HEK293 (cell line): ENCODE data around the gene CAMK2N2.

Source experiments
- BCL6B ChIP-seq: fragments of 450-650 bp; formaldehyde crosslinking; IDR thresholded peaks from 2 replicates; pipeline ENCODE4 v1.5.1; 2017; ENCODE audit warnings: missing biosample characterization, missing genetic modification characterization
- KLF10 ChIP-seq: fragments of 450-650 bp; IDR thresholded peaks from 2 replicates; pipeline ENCODE4 v1.5.1; 2018; ENCODE audit warnings: missing biosample characterization, mild to moderate bottlenecking, missing genetic modification characterization
- KLF17 ChIP-seq: fragments of 450-650 bp; formaldehyde crosslinking; IDR thresholded peaks from 2 replicates; pipeline ENCODE4 v1.5.1; 2016; ENCODE audit warnings: missing biosample characterization, missing genetic modification characterization
- KLF7 ChIP-seq: fragments of 450-650 bp; formaldehyde crosslinking; IDR thresholded peaks from 2 replicates; pipeline ENCODE4 v1.5.1; 2016; ENCODE audit warnings: missing biosample characterization, missing genetic modification characterization, borderline replicate concordance
- PRDM1 ChIP-seq: fragments of 450-650 bp; formaldehyde crosslinking; IDR thresholded peaks from 2 replicates; pipeline ENCODE4; 2016; ENCODE audit warnings: missing biosample characterization, missing genetic modification characterization
- REST ChIP-seq: fragments of 450-650 bp; formaldehyde crosslinking; IDR thresholded peaks from 2 replicates; pipeline ENCODE4 v1.5.1; 2016; ENCODE audit warnings: missing biosample characterization, missing genetic modification characterization
- SP2 ChIP-seq: fragments of 450-650 bp; formaldehyde crosslinking; IDR thresholded peaks from 2 replicates; pipeline ENCODE4 v1.5.1; 2016; ENCODE audit warnings: missing biosample characterization, missing genetic modification characterization
- ZBTB20 ChIP-seq: fragments of 450-650 bp; formaldehyde crosslinking; IDR thresholded peaks from 2 replicates; pipeline ENCODE4 v1.5.1; 2016; ENCODE audit warnings: missing biosample characterization, missing genetic modification characterization
- ZBTB21 ChIP-seq: fragments of 450-650 bp; formaldehyde crosslinking; IDR thresholded peaks from 2 replicates; pipeline ENCODE4 v1.5.1; 2017; ENCODE audit warnings: missing biosample characterization, missing genetic modification characterization
- ZBTB6 ChIP-seq: fragments of 450-650 bp; formaldehyde crosslinking; IDR thresholded peaks from 2 replicates; pipeline ENCODE4 v1.5.1; 2017; ENCODE audit warnings: missing biosample characterization, missing genetic modification characterization
- ZNF10 ChIP-seq: fragments of 450-650 bp; formaldehyde crosslinking; IDR thresholded peaks from 2 replicates; pipeline ENCODE4 v1.5.1; 2017; ENCODE audit warnings: missing biosample characterization, missing genetic modification characterization
- ZNF114 ChIP-seq: fragments of 450-650 bp; formaldehyde crosslinking; IDR thresholded peaks from 2 replicates; pipeline ENCODE4 v1.5.0; 2017; ENCODE audit warnings: missing biosample characterization, missing genetic modification characterization
- ZNF18 ChIP-seq: fragments of 450-650 bp; formaldehyde crosslinking; IDR thresholded peaks from 2 replicates; pipeline ENCODE4 v1.5.1; 2016; ENCODE audit warnings: missing biosample characterization, missing genetic modification characterization
- ZNF202 ChIP-seq: fragments of 450-650 bp; formaldehyde crosslinking; IDR thresholded peaks from 2 replicates; pipeline ENCODE4 v1.5.1; 2016; ENCODE audit warnings: missing biosample characterization, missing genetic modification characterization, borderline replicate concordance
- ZNF248 ChIP-seq: fragments of 450-650 bp; formaldehyde crosslinking; IDR thresholded peaks from 2 replicates; pipeline ENCODE4 v1.5.1; 2017; ENCODE audit warnings: missing biosample characterization, missing genetic modification characterization
- ZNF302 ChIP-seq: fragments of 450-650 bp; formaldehyde crosslinking; IDR thresholded peaks from 2 replicates; pipeline ENCODE4 v1.5.1; 2016; ENCODE audit warnings: missing biosample characterization, missing genetic modification characterization, low read depth
- ZNF335 ChIP-seq: fragments of 450-650 bp; formaldehyde crosslinking; conservative IDR thresholded peaks from 2 replicates; pipeline ENCODE4 v1.5.1; 2016; ENCODE audit warnings: missing biosample characterization, missing genetic modification characterization
- ZNF391 ChIP-seq: fragments of 450-650 bp; formaldehyde crosslinking; IDR thresholded peaks from 2 replicates; pipeline ENCODE4 v1.5.1; 2016; ENCODE audit warnings: low read depth, missing biosample characterization, missing genetic modification characterization, borderline replicate concordance
- ZNF501 ChIP-seq: fragments of 450-650 bp; formaldehyde crosslinking; IDR thresholded peaks from 2 replicates; pipeline ENCODE4 v1.5.1; 2016; ENCODE audit warnings: missing biosample characterization, missing genetic modification characterization
- TF ChIP-seq, protein P1 (sequence below): fragments of 450-650 bp; formaldehyde crosslinking; IDR thresholded peaks from 2 replicates; pipeline ENCODE4 v1.5.1; 2016; ENCODE audit warnings: missing biosample characterization, missing genetic modification characterization
- TF ChIP-seq, protein P2 (sequence below): fragments of 450-650 bp; formaldehyde crosslinking; IDR thresholded peaks from 2 replicates; pipeline ENCODE4 v1.5.1; 2016; ENCODE audit warnings: missing biosample characterization, missing genetic modification characterization, low read depth
- TF ChIP-seq, protein P3 (sequence below): fragments of 450-650 bp; formaldehyde crosslinking; IDR thresholded peaks from 2 replicates; pipeline ENCODE4 v1.5.1; 2016; ENCODE audit warnings: missing biosample characterization, missing genetic modification characterization

The CAMK2N2 gene

GRCh38 chr3:184298759-184299487 is 37.6 kb upstream of the CAMK2N2 start, which contains the start of gene PSMD2 (continued):
- TF ChIP-seq, protein P1, sequence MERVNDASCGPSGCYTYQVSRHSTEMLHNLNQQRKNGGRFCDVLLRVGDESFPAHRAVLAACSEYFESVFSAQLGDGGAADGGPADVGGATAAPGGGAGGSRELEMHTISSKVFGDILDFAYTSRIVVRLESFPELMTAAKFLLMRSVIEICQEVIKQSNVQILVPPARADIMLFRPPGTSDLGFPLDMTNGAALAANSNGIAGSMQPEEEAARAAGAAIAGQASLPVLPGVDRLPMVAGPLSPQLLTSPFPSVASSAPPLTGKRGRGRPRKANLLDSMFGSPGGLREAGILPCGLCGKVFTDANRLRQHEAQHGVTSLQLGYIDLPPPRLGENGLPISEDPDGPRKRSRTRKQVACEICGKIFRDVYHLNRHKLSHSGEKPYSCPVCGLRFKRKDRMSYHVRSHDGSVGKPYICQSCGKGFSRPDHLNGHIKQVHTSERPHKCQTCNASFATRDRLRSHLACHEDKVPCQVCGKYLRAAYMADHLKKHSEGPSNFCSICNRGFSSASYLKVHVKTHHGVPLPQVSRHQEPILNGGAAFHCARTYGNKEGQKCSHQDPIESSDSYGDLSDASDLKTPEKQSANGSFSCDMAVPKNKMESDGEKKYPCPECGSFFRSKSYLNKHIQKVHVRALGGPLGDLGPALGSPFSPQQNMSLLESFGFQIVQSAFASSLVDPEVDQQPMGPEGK (tag by site-specific recombination), result peak; percentile 48; the same call in 1 of the 2 replicates
- TF ChIP-seq, protein P2, sequence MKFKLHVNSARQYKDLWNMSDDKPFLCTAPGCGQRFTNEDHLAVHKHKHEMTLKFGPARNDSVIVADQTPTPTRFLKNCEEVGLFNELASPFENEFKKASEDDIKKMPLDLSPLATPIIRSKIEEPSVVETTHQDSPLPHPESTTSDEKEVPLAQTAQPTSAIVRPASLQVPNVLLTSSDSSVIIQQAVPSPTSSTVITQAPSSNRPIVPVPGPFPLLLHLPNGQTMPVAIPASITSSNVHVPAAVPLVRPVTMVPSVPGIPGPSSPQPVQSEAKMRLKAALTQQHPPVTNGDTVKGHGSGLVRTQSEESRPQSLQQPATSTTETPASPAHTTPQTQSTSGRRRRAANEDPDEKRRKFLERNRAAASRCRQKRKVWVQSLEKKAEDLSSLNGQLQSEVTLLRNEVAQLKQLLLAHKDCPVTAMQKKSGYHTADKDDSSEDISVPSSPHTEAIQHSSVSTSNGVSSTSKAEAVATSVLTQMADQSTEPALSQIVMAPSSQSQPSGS (tag by site-specific recombination), result no peak
- TF ChIP-seq BCL6B (tag by site-specific recombination) (no peak), REST (no peak), SP2 (peak; percentile 62), ZNF202 (tag by site-specific recombination) (no peak), ZBTB20 (tag by site-specific recombination) (peak; percentile 28; the same call in 1 of the 2 replicates), KLF10 (tag by site-specific recombination) (no peak), KLF7 (tag by site-specific recombination) (no peak), ZNF391 (tag by site-specific recombination) (peak; percentile 65; the same call in 1 of the 2 replicates), ZBTB21 (no peak), ZNF501 (tag by site-specific recombination) (peak; percentile 20; the same call in 1 of the 2 replicates), ZNF335 (peak; percentile 62), KLF17 (tag by site-specific recombination) (0 out of 2 replicates have a peak, but pooled peaks have one; percentile 23), ZNF248 (tag by site-specific recombination) (no peak), ZNF302 (tag by site-specific recombination) (no peak), ZNF114 (tag by site-specific recombination) (no peak), ZNF10 (0 out of 2 replicates have a peak, but pooled peaks have one; percentile 21), PRDM1 (tag by site-specific recombination) (no peak), ZBTB6 (tag by site-specific recombination) (no peak), ZNF18 (tag by site-specific recombination) (no peak)
- TF ChIP-seq, protein P3, sequence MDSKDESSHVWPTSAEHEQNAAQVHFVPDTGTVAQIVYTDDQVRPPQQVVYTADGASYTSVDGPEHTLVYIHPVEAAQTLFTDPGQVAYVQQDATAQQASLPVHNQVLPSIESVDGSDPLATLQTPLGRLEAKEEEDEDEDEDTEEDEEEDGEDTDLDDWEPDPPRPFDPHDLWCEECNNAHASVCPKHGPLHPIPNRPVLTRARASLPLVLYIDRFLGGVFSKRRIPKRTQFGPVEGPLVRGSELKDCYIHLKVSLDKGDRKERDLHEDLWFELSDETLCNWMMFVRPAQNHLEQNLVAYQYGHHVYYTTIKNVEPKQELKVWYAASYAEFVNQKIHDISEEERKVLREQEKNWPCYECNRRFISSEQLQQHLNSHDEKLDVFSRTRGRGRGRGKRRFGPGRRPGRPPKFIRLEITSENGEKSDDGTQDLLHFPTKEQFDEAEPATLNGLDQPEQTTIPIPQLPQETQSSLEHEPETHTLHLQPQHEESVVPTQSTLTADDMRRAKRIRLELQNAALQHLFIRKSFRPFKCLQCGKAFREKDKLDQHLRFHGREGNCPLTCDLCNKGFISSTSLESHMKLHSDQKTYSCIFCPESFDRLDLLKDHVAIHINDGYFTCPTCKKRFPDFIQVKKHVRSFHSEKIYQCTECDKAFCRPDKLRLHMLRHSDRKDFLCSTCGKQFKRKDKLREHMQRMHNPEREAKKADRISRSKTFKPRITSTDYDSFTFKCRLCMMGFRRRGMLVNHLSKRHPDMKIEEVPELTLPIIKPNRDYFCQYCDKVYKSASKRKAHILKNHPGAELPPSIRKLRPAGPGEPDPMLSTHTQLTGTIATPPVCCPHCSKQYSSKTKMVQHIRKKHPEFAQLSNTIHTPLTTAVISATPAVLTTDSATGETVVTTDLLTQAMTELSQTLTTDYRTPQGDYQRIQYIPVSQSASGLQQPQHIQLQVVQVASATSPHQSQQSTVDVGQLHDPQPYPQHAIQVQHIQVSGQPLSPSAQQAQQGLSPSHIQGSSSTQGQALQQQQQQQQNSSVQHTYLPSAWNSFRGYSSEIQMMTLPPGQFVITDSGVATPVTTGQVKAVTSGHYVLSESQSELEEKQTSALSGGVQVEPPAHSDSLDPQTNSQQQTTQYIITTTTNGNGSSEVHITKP, result peak; percentile 68
